Progenitor cell of endocrine pancreas (in vitro differentiated cells): Measurements from ENCODE around the gene PRR23A. TPM values are rescaled to one million over a fixed set of nuclear protein-coding genes. Genes with fewer than 3 reads are reported as not detected.

Source experiments
- DNase-seq: peaks from one replicate; pipeline ENCODE4 v3.0.0; 2021; ENCODE audit warnings: low spot score; ENCODE audit not compliant: unreplicated experiment
- H3K27ac Mint-ChIP-seq: 2 replicates; pipeline ENCODE4 v1.8.0; 2021; ENCODE audit warnings: mild to moderate bottlenecking, moderate library complexity, mixed read lengths
- H3K27me3 Mint-ChIP-seq: 2 replicates; pipeline ENCODE4 v1.8.0; 2021; ENCODE audit warnings: mixed read lengths
- H3K36me3 Mint-ChIP-seq: 2 replicates; pipeline ENCODE4 v1.8.0; 2022; ENCODE audit warnings: mixed read lengths; ENCODE audit not compliant: insufficient read depth
- H3K4me1 Mint-ChIP-seq: 2 replicates; pipeline ENCODE4 v1.8.0; 2021; ENCODE audit warnings: low read depth, mixed read lengths
- H3K4me3 Mint-ChIP-seq: 2 replicates; pipeline ENCODE4 v1.8.0; 2021; ENCODE audit warnings: low read depth, mild to moderate bottlenecking, moderate library complexity, mixed read lengths
- H3K9me3 Mint-ChIP-seq: 2 replicates; pipeline ENCODE4 v1.8.0; 2021; ENCODE audit warnings: low read depth, mixed read lengths
- total RNA-seq: library from RNA; stranded (reverse); gene quantifications from 2 replicates; pipeline ENCODE4 v1.2.1, GENCODE V29; 2021
- TF ChIP-seq, protein P1 (sequence below): fragments of 200-600 bp; sonication (generic); IDR thresholded peaks from one replicate; pipeline ENCODE4 v1.5.0; 2021; ENCODE audit warnings: antibody characterized with exemption, mild to moderate bottlenecking; ENCODE audit not compliant: unreplicated experiment

PRR23A gene
- total RNA-seq, 1 donor from 2014 or later, result not detected

DNA sequence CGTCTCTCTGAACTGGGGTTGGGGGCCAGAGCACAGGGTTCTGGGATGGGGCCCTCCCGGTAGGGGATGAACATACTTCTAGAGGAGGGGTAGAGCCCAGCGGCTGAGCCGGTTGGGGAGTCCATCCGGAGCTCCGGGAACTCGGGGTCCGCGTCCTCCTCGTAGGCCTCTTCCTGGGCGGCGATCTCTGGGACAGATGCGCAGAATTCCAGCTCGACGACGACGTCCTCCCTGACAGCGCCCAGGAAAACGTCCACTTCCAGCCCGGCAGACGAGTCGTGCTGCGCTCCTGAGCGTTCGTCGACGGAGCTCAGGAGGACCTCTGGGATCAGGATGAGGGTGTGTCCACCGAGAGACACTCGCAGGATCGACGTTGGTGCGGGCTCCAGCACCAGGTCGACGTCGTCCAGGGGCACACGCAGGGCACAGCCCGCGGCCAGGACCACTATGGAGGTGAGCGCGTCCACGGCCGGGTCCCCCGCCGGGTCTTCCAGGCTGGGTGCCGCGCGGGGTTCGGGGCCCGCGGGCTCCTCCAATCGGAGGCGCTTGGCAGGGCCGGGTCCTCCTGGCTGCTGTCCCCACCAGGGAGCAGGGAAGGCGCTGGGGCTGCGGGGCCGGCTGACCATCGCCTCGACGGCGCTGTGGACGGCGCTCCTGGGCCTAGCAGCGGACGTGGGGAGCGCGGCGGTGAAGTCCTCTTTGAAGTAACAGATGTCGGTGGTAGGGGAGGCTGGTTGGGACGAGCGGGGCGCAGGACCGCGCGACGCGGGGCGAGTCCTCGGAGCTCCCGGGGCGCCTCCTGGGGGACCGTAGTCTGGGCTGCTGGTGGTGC is 14.2 kb upstream of the PRR23A start:
- H3K9me3 Mint-ChIP-seq, result peaks cover 7% of the 10 kb centered on the region
- peaks cover 4% of the 10 kb centered on the region for H3K36me3 Mint-ChIP-seq
- TF ChIP-seq, protein P1, sequence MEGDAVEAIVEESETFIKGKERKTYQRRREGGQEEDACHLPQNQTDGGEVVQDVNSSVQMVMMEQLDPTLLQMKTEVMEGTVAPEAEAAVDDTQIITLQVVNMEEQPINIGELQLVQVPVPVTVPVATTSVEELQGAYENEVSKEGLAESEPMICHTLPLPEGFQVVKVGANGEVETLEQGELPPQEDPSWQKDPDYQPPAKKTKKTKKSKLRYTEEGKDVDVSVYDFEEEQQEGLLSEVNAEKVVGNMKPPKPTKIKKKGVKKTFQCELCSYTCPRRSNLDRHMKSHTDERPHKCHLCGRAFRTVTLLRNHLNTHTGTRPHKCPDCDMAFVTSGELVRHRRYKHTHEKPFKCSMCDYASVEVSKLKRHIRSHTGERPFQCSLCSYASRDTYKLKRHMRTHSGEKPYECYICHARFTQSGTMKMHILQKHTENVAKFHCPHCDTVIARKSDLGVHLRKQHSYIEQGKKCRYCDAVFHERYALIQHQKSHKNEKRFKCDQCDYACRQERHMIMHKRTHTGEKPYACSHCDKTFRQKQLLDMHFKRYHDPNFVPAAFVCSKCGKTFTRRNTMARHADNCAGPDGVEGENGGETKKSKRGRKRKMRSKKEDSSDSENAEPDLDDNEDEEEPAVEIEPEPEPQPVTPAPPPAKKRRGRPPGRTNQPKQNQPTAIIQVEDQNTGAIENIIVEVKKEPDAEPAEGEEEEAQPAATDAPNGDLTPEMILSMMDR, result no peak
- no peak overlapping the region for H3K27ac Mint-ChIP-seq
- H3K4me3 Mint-ChIP-seq, result no peak overlapping the region
- no peaks in the 10 kb centered on the region for H3K27me3 Mint-ChIP-seq
- no peak for DNase-seq
- no peaks in the 10 kb centered on the region for H3K4me1 Mint-ChIP-seq

DNA sequence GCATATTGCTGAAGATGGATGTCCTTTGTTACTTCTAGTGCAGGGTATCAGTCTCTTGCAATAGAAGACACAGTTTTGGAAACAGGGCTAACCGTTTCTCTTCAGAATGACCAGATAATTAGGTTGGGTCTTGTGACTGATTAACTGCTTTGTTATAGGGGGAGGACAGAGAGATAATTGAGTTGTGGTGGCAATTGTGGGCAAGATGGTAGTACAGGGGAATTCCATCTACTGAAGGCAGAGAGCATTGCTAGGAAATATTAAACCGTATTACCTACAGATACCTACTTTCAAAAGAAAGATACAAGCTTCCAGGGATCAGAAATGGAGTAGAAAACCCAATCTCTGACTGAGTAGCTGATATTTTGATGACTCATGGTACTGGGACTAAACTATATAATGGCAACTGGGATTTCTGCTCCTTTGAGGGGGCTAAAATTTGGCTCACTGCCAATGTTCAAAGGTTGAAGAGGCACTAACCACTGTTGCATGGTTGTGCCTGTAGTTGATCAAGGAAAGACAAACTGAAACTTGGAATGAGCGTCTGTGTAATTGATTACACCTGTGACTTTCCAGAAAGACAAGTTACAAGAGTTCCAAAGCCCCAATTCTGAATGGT is 10.5 kb upstream of the PRR23A start:
- peaks cover 5% of the 10 kb centered on the region for H3K36me3 Mint-ChIP-seq
- no peak for DNase-seq

DNA sequence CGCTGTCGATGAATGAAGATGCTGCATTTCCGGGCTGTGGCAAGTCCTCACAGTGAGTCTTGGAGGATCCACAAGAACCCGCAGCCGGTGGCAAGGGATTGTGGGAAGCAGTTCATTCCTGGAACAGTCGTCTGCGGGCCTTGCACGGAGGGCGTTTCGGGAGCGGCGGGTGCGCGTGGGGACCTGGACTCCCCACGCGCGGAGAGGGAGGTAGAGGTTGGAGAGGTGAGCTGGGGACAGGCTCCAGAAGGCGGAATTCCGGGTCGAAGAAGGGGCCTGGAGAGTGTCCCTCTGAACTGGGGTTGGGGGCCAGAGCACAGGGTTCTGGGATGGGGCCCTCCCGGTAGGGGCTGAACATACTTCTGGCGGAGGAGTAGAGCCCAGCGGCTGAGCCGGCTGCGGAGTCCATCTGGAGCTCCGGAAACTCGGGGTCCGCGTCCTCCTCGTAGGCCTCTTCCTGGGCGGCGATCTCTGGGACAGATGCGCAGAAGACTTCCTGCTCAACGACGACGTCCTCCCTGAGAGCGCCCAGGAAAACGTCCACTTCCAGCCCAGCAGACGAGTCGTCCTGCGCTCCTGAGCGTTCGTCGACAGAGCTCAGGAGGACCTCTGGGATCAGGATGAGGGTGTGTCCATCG is 593 bp downstream of the PRR23A start:
- Mint-ChIP-seq H3K4me3 (no peak overlapping the region), H3K36me3 (no peaks in the 10 kb centered on the region), H3K4me1 (no peaks in the 10 kb centered on the region), H3K27me3 (peaks cover 3% of the 10 kb centered on the region), H3K9me3 (peaks cover 21% of the 10 kb centered on the region), H3K27ac (no peak overlapping the region)
- TF ChIP-seq, protein P1, result no peak
- no peak for DNase-seq

More for the DNA sequence above, 10.5 kb upstream of the PRR23A start:
- TF ChIP-seq, protein P1, result no peak
- Mint-ChIP-seq H3K4me1 (no peaks in the 10 kb centered on the region), H3K9me3 (peaks cover 18% of the 10 kb centered on the region), H3K4me3 (no peak overlapping the region), H3K27ac (no peak overlapping the region), H3K27me3 (peaks cover 2% of the 10 kb centered on the region)

DNA sequence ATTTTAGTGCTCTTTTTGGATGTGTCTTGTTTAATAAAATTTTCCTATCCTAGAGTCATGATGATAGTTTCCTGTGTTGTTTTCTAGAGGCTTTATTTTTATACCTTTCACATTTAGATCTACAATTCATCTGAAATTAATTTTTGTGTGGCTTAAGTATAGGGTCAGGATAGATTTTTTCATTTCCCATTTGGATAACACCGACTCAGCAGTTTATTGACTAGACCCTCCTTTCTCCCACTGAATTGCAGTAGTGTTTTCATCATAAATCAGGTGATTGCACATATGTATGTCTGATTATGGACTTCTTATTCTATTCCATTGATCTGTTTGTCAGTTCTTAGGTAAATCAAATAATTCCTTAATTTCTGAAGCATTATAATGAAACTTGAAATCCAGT is 10.4 kb downstream of the PRR23A start:
- no peak for DNase-seq
- no peaks in the 10 kb centered on the region for H3K4me1 Mint-ChIP-seq
- no peaks in the 10 kb centered on the region for H3K36me3 Mint-ChIP-seq
- H3K4me3 Mint-ChIP-seq, result no peak overlapping the region
- H3K27ac Mint-ChIP-seq, result no peak overlapping the region
- peaks cover 56% of the 10 kb centered on the region for H3K27me3 Mint-ChIP-seq
- TF ChIP-seq, protein P1, result no peak
- H3K9me3 Mint-ChIP-seq, result peaks cover 3% of the 10 kb centered on the region

DNA sequence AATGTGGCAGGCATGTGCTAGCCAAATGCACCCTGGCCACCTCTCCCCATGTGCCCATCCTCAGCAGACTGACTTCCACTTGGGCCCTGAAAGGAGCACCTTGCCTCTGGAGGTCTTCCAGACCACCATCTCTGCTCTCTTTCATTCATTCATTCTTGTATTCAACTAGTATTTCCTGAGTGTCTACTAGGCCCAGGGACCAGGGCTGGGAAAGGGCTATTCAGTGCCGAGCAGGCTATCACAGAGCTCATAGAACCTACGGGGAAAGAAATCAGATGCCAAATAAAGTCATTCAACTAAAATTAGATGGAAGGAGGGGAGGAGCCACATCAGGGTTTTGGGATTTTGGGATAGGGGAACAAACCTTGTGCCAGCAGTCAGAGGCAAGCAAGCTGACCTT is 18.9 kb downstream of the PRR23A start:
- Mint-ChIP-seq H3K4me1 (no peaks in the 10 kb centered on the region), H3K27ac (no peak overlapping the region), H3K9me3 (no peaks in the 10 kb centered on the region), H3K36me3 (no peaks in the 10 kb centered on the region), H3K27me3 (peaks cover 33% of the 10 kb centered on the region), H3K4me3 (no peak overlapping the region)
- no peak for DNase-seq
- TF ChIP-seq, protein P1, result no peak
